C1 segment of cervical spinal cord (tissue), 14 donors: ENCODE results near the gene PPOX.

Experiments used
- DNase-seq, 14 donors: peaks; one replicate each; lab custom pipeline; 2025; lab: John Stamatoyannopoulos, UW

PPOX gene

DNA sequence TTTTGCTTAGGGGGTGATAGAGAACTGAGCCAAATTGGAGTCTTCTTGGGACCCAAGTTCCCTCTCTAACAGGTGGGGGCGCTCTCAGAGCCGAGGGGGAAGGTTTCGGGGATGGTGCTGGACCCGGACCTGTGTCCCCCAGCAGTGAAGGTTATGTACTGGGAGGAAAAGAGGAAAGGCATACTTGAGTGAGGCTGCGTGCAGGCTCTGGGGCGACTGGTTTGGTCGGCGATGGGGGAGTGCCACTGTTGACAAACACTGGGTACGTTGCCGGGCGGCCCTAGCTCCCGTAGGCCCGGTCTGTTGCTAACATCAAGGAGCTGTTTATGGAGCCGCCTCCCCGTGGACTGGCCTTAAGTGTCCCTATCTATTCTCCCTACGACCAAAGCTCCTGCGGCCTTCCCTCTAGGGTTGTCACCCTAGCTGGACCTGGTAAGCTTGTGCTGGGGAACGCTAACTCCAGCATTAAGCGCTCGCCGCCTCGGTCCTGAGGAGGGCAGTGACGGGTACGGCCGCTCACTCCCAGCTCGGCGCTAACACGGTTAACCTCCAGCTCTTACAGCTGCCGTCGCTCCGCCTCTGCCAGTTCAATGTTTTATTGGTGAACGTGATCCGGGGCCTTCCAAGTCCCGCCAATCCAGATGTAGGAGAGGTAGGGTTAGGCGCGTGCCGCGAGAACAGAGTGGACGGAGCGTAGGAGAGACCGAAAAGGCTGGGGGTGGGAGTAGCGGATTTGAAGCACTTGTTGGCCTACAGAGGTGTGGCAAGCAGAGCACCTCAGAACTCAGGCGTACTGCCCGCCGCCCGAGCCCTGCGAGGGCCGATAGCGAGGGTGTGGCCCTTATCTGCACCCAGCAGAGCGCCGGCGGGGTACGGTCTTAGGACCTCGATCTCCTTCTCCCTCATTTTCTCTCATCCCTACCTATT, at the start of gene PPOX:
Gene PPOX, plus strand, starts transcription at position 685 of the 927 bp plus-strand sequence. CDS start 422 bp downstream, outside the sequence.
- peak; percentile 85 to 98 (median 96) for DNase-seq

GRCh38 chr1:161117759-161118581, 48.3 kb upstream of the PPOX start, which contains the start of the genes NIT1 and PFDN2:
TSS of gene NIT1 (plus strand) at chr1:161118105. CDS start at chr1:161118177, 72 bp downstream.
TSS of gene PFDN2 (minus strand) at chr1:161118037. CDS start at chr1:161118026, 11 bp downstream.
- DNase-seq: peak; percentile 30 to 87 (median 78)

DNA sequence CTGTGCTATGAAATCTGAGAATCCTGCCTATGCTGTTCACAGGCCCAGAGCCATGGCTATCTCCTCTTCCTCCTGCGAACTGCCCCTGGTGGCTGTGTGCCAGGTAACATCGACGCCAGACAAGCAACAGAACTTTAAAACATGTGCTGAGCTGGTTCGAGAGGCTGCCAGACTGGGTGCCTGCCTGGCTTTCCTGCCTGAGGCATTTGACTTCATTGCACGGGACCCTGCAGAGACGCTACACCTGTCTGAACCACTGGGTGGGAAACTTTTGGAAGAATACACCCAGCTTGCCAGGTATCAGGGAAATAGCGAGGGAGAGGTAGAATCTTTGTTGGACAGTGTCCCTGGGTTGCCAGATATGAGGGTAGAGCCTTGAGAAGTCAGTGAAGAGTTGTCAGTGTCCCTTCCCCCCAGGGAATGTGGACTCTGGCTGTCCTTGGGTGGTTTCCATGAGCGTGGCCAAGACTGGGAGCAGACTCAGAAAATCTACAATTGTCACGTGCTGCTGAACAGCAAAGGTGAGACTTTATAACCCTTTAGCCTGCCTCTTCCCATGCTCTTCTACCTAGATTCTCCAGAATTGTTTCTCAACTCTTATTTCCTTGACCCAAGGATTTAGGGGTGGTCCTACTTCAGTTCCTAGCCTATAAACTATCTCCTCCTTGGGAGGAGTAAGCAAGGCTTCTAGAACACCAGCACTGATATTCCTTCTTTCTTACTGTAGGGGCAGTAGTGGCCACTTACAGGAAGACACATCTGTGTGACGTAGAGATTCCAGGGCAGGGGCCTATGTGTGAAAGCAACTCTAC, 46.9 kb upstream of the PPOX start:
- DNase-seq: peak in 1 of 14 donors; percentile 30

GRCh38 chr1:161121042-161121650, 45.1 kb upstream of the PPOX start:
- DNase-seq: no peak

- peak in 2 of 14 donors; percentile 8 to 18 for DNase-seq
Measured at GRCh38 chr1:161121834-161122233, 44.4 kb upstream of the PPOX start.

GRCh38 chr1:161122967-161123366, 43.3 kb upstream of the PPOX start:
- no peak for DNase-seq

DNA sequence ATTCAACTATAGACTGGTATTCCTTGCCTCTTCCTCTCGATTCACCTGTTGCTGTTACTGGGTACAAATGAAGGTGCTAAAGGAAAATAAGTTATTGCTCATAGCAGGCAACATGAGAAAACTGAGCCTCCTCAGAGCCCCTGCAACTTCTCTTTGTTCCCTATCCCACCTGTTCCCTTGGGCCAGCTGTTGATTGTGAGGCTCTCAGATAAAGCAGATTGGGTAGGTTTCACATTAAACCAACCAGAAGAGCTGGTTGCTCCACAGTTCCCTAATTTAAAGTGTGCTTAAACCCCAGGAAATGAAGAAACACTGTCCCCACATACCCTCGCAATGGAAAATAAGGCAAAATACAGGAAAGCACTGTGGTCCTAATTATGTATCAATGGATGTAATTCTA, 38.6 kb upstream of the PPOX start:
- DNase-seq: no peak

DNA sequence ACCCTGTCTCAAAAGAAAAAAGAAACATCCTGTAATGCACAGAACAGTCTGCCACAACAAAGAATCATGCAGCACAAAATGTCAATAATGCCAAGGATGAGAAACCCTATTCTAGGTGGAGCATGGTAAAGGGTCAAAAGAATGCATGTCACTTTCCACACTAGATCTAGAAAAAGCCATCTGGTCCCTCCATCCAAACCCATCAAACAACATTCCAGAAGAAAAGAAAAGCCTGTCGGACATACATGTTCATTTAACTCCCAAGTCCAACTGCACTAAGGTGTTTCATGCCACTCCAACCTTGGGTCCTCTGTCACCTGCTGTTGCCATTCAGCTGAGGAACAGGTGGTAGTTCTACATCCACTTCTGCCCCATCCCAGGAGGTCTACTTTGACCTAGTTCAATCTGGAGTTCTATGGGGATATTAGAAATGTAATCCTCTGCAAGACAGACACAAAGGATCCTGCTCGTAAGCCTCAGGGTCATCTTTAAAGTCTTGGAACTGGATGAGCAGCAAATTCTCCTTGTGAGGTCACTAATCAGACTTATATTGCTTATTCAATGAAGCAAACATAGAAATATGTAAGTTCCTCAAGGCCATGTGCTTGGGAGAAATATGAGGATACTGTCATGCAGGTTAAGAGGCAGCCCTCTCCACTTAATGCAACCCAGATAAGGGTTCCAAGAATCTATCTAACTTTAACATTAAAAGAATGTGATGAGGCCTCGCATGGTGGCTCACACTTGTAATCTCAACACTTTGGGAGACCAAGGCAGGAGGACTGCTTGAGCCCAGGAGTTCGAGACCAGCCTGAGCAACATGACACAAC, 37.4 kb upstream of the PPOX start:
- DNase-seq: no peak

DNA sequence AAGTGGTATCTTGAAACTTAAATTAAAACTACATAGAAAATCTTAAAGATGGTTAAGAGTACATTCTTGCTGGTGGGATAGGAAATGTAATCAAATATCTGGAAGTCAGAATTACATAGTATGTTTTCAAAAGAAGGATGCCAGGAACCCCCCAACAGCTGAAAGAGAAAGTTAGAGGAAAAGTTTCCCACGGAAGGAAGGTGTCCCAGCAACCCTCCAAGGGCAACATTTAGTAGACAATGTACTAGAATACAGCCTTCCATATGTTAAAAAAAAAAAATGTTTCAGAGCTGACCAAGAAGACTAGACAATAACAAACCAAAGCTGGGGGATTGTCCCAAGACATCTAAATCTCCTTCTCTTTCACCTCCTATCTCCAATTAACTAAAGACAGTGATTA, 36.0 kb upstream of the PPOX start:
- no peak for DNase-seq

DNA sequence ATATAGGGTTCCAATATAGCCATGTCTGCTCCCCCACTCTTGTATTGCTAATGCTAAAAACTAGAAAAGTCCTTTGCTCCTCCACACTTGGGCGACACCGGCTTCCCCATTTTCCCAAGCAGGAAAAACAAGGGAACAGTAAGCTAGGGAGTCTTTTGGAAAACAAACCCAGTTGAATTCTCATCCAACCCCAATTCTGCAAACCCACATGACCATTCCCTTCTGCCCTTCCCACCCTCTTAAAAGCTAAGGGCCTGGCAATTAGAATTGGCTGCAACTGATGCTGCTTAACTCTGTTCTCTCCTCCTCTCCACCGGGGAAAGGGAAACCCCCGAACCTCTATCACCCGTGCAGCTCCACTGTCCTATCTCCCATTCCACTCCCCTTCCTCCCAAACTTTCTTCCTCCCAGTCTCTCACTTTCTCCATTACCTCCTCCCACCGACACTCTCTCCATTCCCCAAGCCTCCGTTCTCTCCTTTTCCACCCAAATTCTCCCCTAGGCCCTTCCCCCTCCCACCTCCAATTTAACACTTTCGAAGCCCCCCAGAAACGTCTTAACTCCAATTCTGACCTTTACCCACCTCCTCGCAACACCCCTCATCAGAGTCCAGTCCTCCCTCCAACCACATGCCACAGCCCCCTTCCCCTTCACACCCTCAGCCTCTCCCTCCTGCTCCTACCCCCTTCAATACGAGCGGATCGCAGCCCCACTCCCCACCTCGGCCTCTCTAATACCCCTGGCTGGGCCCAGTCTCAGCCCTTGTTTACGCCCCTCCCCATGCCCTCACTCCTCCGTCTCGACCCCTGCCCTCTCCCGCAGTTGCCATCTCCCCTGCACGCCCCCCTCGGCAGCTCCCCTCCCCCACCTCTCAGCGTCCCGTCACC, 34.5 kb upstream of the PPOX start:
- DNase-seq: peak in 5 of 14 donors; percentile 6 to 62 (median 39)

DNA sequence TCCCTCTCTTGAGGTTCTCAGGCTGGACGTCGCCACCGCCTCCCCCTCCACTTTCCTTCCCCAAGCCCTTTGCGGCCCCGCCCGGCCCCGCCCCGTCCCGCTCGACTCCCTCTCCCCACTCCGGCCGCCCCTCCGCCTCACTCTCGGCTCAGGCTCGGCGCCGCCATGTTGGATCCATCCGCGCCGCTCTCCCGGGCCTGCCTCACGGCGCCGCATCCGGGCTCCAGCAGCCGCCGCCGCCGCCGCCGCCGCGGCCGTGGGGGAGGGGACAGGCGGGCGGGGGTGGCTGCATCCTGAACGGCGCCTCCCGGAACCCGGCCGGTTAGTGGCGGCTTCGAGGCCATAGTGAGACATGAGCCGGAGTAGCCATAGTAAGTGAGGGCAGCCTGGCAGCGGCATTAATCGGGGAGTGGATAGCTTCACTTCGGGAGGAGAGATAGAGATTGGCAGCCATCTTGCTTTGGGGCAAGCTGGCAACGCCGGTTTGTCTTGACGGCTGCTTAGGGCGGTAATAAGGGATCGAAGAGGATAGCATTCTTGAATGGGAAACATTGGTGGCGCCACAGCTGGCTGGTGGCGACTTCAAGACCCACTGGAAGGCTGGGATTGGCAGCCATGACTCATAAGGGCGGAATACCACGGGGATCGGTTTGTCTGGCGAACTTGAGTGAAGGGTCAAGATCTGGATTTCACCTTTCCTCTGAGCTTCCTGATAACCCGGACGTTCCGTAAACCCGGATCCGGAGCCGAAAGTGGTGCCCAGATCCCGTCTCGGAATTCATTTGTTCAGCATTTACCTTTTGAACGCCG, 33.6 kb upstream of the PPOX start, which contains the start of gene DEDD:
Gene DEDD, minus strand, starts transcription at position 258 of the 810 bp plus-strand sequence. CDS start 8,205 bp downstream, outside the sequence.
- DNase-seq: peak; percentile 72 to 98 (median 92)

DNA sequence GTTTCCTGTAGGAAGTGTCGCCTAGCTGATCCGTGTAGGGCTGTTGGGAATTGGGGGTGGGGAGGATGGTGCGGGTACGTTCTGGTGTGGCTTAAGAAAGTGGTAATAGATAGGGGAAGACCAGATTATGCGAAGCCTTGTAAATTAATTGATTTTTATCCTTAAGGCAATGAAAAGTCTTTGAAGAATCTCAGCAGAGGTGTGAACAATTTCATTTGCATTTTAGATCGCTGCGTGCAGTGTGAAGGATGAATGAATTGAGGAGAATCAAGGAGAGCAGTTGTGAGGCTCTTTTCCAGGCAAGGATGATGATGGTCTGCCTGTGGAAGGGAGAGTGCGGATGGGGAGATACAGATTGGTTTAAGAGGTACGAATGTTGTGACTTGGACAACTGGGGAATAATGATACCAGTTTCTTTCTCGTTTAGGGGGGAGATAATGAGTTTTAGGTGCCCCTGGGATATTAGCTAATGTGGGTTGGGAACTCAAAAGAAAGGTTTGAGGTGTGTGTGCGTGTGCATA, 32.9 kb upstream of the PPOX start:
- peak in 2 of 14 donors; percentile 25 to 41 for DNase-seq

GRCh38 chr1:161137881-161138280, 28.3 kb upstream of the PPOX start:
- no peak for DNase-seq

DNA sequence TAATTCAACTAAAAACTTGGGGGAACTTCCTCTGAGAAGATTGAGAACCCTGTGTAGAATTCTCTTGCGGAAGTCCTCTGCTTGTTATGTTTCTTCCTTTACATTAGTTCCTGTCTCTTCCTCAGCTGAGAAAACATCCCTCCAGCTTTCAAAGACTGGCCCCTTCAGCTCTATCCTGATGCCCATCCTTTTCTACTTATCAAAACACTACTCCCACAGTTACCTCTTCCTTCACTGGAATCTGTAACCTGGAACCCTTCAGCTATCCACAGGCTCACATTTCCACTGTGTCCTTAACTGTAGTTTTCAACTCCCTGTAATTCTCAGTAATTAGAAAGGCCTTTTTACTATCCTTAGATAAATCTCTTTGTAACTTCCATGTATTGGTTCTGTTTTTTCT, 27.8 kb upstream of the PPOX start:
- DNase-seq: no peak

GRCh38 chr1:161139766-161140165, 26.5 kb upstream of the PPOX start:
- no peak for DNase-seq

- no peak for DNase-seq
Measured at GRCh38 chr1:161140755-161141400, 25.3 kb upstream of the PPOX start.

DNA sequence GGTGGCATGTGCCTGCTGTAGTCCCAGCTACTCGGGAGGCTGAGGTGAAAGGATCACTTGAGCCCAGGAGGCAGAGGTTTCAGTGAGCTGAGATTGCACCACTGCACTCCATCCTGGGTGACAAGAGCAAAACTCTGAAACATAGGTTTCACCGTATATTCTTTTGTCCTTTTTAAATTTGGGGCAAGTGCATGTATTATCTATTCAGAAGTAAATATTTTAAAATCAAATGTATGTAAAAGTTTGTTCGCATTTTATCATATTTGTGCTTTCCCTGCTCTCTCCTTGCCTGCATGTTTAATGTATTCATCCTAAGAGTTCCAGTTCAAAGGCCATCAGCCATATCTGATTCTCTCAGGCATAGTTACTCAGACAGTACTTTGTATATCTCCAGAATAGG, 20.4 kb upstream of the PPOX start:
- no peak for DNase-seq
